H54 (cell line): ENCODE results near the gene CRMP1.

Experiments
- DNase-seq: peaks from one replicate; pipeline ENCODE4 v3.0.0; 2011; ENCODE audit warnings: low spot score, mixed read lengths; ENCODE audit not compliant: insufficient read length
- FAIRE-seq: peaks from 3 replicates; lab custom pipeline; 2011; peaks lifted over from hg19 to GRCh38; lab: Jason Lieb, UNC
- POLR2A ChIP-seq: IDR thresholded peaks from 2 replicates; pipeline ENCODE4 v1.6.1; 2011; ENCODE audit warnings: low read depth, mild to moderate bottlenecking, low read length

The CRMP1 gene

GRCh38 chr4:5893004-5893580 is at the start of gene CRMP1:
TSS of gene CRMP1 (minus strand) at chr4:5893086. CDS start at chr4:5892969, 117 bp downstream.
- no peak for DNase-seq

DNA sequence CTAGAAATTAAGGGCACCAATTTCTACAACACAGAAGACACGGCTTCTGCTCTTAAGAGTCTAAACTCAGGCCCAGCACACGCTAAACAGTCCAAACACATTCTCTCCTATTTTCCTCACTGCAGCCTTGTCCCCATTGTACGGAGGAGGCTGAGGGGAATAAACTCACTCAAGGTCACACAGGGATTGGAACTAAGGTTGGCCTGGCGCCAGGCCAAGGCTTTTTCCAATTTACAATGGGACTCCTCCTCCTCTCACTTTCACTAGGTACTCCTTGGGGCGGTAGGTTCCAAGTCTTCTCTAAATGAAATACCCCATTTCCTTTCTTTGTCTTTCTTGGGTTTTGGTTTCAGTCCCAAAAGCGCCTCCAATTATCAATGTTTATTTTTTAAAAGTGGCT is 48.7 kb upstream of the CRMP1 start:
- TF ChIP-seq POLR2A, result no peak
- no peak for FAIRE-seq
- DNase-seq, result no peak

More at GRCh38 chr4:5893004-5893580, at the start of gene CRMP1:
- FAIRE-seq, result no peak
- no peak for TF ChIP-seq POLR2A

DNA sequence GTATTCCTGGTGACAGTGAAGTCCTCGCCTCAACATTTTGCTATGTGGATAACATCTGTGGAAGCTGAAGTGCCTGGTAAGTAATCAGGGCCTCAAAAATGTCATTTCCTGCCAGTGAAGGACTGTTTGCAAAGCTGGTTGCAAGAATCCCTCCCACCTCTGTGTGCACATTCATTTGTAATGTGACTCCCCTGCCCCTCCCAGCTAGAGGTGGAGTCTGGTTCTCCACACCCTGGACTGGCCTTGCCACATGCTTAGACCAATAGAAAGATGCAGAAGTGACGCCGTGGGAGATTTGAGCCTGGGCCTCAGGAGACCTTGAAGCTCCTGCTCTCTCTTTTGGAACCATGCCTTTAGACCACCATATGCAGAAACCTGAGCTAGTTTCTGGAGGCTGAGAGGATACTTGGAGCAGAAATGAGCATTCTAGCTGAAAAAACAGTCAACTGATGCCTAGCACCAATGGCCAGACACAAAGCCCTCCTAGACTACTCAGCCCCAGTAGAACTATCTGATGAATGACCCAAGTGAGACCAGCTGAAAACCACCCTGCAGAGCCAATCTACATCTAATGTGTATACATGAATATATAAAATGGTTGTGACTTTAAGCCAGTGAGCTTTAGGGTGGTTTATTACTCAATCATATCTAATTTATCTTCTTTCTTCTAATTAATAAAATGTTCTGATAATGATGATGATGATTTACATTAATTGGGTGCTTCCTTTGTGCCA is 47.8 kb upstream of the CRMP1 start:
- FAIRE-seq (no peak), DNase-seq (no peak)
- no peak for TF ChIP-seq POLR2A

- no peak for DNase-seq
- TF ChIP-seq POLR2A, result no peak
- FAIRE-seq, result no peak
Observed at GRCh38 chr4:5933996-5934831, 41.3 kb upstream of the CRMP1 start.

DNA sequence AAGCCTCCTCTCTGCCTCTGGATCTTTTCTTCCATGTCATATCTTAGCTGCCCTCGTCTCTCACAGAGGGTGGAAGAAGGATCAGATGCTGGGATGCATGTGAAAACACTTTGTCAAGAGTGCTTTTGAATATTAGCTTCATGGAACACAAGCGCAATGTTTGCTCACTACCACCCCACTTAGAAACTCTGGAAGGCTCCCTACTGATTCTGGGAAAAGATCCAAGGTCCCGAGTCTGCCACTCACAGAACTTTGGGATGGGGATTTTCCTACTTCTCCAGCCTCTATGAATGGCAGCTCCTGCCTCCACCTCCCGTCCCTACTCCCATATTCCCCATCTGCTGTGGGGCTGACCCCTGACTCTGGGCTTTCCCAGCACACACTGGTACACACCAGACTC is 40.2 kb upstream of the CRMP1 start:
- no peak for TF ChIP-seq POLR2A
- FAIRE-seq (no peak), DNase-seq (no peak)

GRCh38 chr4:5932035-5932568 is 39.2 kb upstream of the CRMP1 start:
- no peak for FAIRE-seq
- DNase-seq, result no peak
- TF ChIP-seq POLR2A, result no peak

- FAIRE-seq, result no peak
- DNase-seq, result no peak
- TF ChIP-seq POLR2A, result no peak
Observed at GRCh38 chr4:5931526-5931925, 38.6 kb upstream of the CRMP1 start.

- FAIRE-seq (no peak), DNase-seq (no peak)
- TF ChIP-seq POLR2A, result no peak
Observed at GRCh38 chr4:5930876-5931275, 38.0 kb upstream of the CRMP1 start.

- no peak for TF ChIP-seq POLR2A
- FAIRE-seq (no peak), DNase-seq (no peak)
Observed at GRCh38 chr4:5930456-5930855, 37.6 kb upstream of the CRMP1 start.

DNA sequence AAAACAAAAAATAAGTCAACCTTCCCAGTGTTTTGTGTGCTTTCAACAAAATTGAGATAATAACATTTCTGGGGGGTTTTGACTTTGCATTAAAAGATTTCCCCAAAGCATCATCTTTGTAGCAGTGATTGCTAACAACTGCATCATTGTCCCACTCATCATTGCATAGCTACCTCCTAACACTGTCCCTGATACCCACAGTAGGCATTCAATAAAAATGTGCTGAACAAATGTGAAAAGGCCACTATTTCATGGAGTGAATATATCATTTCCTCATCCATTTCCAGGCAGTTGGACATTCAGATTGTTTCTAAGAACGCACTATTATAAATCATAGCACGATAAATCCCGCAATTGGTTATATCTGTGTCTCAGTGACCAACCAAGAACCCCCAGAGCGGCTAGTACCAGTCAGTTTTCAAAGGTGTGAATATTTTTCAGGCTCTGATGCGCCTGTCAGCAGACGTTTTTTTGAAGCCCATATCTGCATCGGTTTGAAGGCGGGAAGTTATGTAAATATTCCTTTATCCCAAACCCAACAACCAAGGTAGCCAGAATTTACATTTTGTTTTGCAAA is 36.0 kb upstream of the CRMP1 start:
- FAIRE-seq, result no peak
- DNase-seq, result no peak
- TF ChIP-seq POLR2A, result no peak

DNA sequence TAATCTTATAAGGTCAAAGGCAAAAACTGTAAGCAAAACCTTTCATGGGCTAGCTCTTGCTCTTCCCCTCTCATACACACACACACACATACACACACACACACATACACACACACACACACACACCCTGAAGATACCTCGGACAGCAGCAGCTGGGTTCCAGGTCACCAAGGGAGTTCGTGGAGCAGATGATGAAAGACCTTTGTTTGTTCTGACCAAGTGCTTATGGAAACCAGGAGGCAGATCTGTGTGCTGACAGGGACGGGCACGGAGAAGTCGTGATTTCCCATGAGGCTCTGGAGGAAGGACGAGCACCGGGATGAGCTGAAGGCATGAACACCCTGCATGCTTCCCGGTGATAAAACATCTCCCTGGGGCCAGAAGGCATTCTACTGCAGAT is 35.4 kb upstream of the CRMP1 start:
- TF ChIP-seq POLR2A, result no peak
- no peak for FAIRE-seq

DNA sequence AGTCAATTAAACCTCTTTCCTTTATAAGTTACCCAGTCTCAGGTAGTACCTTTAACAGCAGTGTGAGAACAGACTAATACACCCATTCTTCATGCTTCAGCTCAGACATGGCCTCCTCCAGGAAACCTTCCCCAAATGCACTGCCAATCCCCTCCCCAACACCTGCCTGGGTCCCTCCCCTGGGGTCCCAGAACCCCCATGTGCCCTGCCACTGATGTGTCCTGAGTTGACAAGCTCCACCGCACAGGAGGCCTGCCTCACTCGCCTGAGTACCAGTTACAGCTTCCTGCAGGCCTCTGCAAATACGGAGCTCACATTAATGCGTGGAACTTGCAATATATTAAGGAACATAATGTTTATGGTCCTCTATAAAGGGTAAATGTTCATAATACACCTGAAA is 34.9 kb upstream of the CRMP1 start:
- TF ChIP-seq POLR2A, result no peak
- FAIRE-seq (no peak), DNase-seq (no peak)

More for the DNA sequence above, 35.4 kb upstream of the CRMP1 start:
- DNase-seq, result no peak

DNA sequence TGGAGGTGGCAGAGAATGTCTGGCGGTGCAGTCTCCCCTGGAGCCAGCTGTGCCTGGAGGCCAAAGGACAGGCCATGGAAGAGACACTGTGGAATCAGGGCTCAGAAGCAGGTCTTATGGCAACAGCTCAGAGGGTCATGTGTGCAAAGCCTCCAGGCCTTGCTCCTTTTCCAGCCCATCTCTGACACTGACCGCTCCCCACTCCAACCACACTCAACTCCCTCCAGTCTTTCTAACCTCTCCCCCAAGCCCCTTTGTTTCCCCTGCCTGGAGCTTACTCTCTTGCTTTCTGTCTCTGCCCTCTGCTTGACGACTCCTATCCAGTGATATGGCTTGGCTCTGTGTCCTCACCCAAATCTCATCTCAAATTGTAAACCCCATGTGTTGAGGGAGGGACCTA is 34.2 kb upstream of the CRMP1 start:
- TF ChIP-seq POLR2A, result no peak
- DNase-seq (no peak), FAIRE-seq (no peak)

- no peak for FAIRE-seq
- no peak for TF ChIP-seq POLR2A
- DNase-seq, result no peak
Observed at GRCh38 chr4:5926598-5926997, 33.7 kb upstream of the CRMP1 start.
